ENCODE measurements around the gene TRAF6. TPM values are rescaled to one million over a fixed set of nuclear protein-coding genes. Genes with fewer than 3 reads are reported as not detected.
"Not testable (repeated sequence)": the region's sequence is repeated elsewhere in the genome, so short reads cannot be mapped to it uniquely, and the experiment has no call there.

Gene TRAF6
- total RNA-seq, 1 donor from 2014 or later, result 6.1 TPM

DNA sequence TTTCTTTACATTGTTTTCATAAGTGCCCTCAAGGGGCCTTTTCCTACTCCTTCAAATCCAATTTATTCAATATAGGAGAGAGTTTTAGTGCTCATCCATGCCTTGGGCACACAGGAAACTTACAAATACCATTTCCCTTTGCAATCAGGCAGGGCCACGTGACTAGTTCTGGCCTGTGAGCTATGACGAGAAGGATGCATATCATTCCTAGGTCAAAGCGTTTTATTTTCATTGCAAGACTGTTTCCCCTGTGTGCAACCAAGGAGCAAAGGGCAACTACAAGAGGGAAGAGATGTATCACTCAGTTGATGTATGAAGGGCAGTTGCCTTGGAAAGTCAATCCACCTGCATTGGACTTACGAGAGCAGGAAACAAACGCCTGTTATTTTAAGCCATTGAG, 1.9 kb upstream of the TRAF6 start:
- no peak for TF ChIP-seq CTCF (IDR thresholded peaks at IDR 0.05; ENCODE audit: insufficient read depth, low read length, severe bottlenecking)
- no peak for FAIRE-seq

DNA sequence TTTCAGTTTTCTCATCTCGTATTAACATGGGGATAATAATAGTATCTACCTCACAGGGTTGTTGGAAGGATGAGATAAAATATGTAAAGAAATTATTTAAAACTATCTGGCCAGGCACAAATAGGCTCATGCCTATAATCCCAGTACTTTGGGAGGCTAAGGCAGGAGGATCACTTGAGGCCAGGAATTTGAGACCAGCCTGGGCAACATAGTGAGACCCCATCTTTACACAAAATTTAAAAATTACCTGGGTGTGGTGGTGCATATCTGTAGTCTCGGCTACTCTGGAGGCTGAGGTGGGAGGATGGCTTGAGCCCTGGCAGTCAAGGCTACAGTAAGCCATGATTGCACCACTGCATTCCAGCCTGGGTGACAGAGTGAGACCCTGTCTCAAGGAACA, 990 bp upstream of the TRAF6 start:
- H3K27me3 ChIP-seq (ENCODE audit: control insufficient read depth, insufficient read depth, low read length); H3K36me3 ChIP-seq (ENCODE audit: control insufficient read depth, insufficient read depth, low read length); FAIRE-seq; DNase-seq (ENCODE audit: low read depth): not testable (repeated sequence)
- peak overlapping the region; percentile 84 for H3K4me3 ChIP-seq (ENCODE audit: low read depth, low read length)

More for the DNA sequence above, 1.9 kb upstream of the TRAF6 start:
- no peaks in the 10 kb centered on the region for H3K27me3 ChIP-seq (ENCODE audit: control insufficient read depth, insufficient read depth, low read length)
- peak; percentile 38 for DNase-seq (ENCODE audit: low read depth)
- H3K36me3 ChIP-seq (ENCODE audit: control insufficient read depth, insufficient read depth, low read length), result no peaks in the 10 kb centered on the region
- no peak overlapping the region for H3K4me3 ChIP-seq (ENCODE audit: low read depth, low read length)

DNA sequence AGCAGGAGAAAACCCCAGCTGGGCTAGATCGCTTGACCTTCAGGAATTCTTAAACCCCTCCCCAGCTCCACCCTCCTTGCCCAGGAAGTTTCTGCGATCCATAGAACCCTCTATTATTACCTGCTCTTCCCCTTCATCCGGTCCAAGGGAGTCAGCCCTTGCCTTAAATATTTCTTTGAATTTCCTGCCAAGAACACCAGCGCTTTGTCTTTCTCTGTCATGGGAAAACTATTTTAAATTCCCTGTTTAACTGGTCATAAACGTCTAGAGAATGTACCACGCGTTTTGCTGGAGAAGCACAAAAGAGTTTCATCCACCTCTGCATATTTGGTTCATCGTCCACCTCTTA, 496 bp upstream of the TRAF6 start:
- Histone ChIP-seq H3K27me3 (ENCODE audit: control insufficient read depth, insufficient read depth, low read length) (no peaks in the 10 kb centered on the region), H3K4me3 (ENCODE audit: low read depth, low read length) (peak overlapping the region; percentile 84), H3K36me3 (ENCODE audit: control insufficient read depth, insufficient read depth, low read length) (no peaks in the 10 kb centered on the region)
- DNase-seq (ENCODE audit: low read depth) (peak; percentile 53), FAIRE-seq (no peak)
- TF ChIP-seq CTCF (IDR thresholded peaks at IDR 0.05; ENCODE audit: insufficient read depth, low read length, severe bottlenecking), result no peak

- H3K27me3 ChIP-seq (ENCODE audit: control insufficient read depth, insufficient read depth, low read length), result no peaks in the 10 kb centered on the region
- peak overlapping the region; percentile 84 for H3K4me3 ChIP-seq (ENCODE audit: low read depth, low read length)
- no peak for TF ChIP-seq CTCF (IDR thresholded peaks at IDR 0.05; ENCODE audit: insufficient read depth, low read length, severe bottlenecking)
- H3K36me3 ChIP-seq (ENCODE audit: control insufficient read depth, insufficient read depth, low read length), result no peaks in the 10 kb centered on the region
- FAIRE-seq (no peak), DNase-seq (ENCODE audit: low read depth) (peak; percentile 31)
These were observed 852 bp downstream of the TRAF6 start for GRCh38 chr11:36509201-36509639.

- DNase-seq (ENCODE audit: low read depth) (no peak), FAIRE-seq (no peak)
- TF ChIP-seq CTCF (IDR thresholded peaks at IDR 0.05; ENCODE audit: insufficient read depth, low read length, severe bottlenecking), result no peak
- no peaks in the 10 kb centered on the region for H3K36me3 ChIP-seq (ENCODE audit: control insufficient read depth, insufficient read depth, low read length)
- H3K27me3 ChIP-seq (ENCODE audit: control insufficient read depth, insufficient read depth, low read length), result no peaks in the 10 kb centered on the region
- H3K4me3 ChIP-seq (ENCODE audit: low read depth, low read length), result peak overlapping the region; percentile 84
These were observed 1.3 kb downstream of the TRAF6 start for GRCh38 chr11:36508743-36509142.

DNA sequence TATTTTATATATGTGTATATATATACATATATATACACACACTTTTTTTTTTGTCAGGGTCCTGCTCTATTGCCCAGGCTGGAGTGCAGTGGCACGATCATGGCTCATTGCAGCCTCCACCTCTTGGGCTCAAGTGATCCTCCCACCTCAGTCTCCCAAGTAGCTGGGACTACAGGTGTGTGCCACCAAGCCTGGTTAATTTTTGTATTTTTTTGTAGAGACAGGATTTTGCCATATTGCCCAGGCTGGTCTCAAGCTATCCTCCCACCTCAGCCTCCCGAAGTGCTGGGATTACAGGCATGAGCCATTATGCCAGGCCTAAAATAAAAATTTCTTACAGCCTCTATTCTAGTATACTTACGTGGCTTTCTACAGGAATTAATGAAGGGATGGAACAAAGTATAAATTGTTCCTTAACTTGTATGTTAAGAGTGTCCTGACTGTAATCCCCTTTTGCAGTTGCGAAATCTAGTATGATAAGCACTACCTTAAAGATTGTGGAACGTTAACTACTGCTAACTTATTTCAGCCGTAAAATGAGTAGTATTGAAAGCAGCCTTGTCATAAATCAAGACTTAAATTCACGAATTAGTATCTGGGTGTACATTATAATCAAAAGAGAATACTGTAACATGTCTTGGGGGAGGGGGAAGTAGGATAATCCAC, 2.1 kb downstream of the TRAF6 start:
- no peak overlapping the region for H3K4me3 ChIP-seq (ENCODE audit: low read depth, low read length)
- no peaks in the 10 kb centered on the region for H3K36me3 ChIP-seq (ENCODE audit: control insufficient read depth, insufficient read depth, low read length)
- TF ChIP-seq CTCF (IDR thresholded peaks at IDR 0.05; ENCODE audit: insufficient read depth, low read length, severe bottlenecking), result no peak
- no peak for DNase-seq (ENCODE audit: low read depth)
- H3K27me3 ChIP-seq (ENCODE audit: control insufficient read depth, insufficient read depth, low read length), result no peaks in the 10 kb centered on the region
- FAIRE-seq, result no peak

Measured in bronchial epithelial cell (primary cell).